Measurements from ENCODE around the gene PIAS1.
"Not testable (repeated sequence)": the region's sequence is repeated elsewhere in the genome, so short reads cannot be mapped to it uniquely, and the experiment has no call there.

The PIAS1 gene

DNA sequence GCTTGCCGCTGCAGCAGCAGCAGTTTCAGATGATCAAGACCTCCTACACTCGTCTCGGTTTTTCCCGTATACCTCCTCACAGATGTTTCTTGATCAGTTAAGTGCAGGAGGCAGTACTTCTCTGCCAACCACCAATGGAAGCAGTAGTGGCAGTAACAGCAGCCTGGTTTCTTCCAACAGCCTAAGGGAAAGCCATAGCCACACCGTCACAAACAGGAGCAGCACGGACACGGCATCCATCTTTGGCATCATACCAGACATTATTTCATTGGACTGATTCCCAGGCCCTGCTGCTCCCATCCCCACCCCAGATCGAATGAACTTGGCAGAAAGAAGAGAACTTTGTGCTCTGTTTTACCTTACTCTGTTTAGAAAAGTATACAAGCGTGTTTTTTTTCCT is 133.4 kb downstream of the PIAS1 start:
- peak; percentile 97 for DNase-seq

DNA sequence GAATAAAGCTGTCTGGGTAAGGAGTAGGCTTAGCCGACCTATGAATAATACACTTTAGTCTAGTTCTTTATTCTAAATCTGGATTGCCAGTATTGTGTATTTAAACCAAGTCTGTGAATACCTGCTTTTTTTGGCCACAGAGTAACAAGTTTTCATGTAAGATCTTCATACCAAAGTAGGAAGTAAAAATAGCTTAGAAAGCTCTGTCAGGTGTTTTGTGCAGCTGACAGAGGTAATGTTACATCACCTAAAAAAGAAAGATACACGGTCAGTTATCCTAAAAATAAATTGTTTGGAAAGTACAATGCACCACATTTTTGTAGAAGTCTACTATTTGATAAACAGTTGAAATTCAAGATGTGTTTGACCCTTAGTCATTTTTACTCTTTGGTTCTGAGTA is 134.5 kb downstream of the PIAS1 start:
- DNase-seq = no peak

DNA sequence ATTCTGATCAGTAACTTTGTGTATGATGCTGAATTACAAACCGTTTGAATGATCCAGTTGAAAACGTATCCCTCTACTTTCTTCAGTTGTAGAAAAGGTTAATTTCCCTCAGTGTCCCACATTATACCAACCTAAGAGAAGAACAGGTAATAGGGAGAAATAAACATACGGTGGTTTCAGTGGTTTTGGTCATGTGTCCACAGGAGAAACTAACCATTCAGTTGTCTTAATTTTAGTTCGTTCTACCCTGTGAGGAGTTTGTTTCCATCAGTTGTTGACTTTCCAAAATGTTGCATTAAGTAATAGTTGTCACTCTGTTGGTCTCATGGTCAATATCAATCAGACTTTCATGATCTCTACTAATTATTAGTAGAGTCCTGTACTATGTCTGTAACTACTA is 135.9 kb downstream of the PIAS1 start:
- no peak for DNase-seq

DNA sequence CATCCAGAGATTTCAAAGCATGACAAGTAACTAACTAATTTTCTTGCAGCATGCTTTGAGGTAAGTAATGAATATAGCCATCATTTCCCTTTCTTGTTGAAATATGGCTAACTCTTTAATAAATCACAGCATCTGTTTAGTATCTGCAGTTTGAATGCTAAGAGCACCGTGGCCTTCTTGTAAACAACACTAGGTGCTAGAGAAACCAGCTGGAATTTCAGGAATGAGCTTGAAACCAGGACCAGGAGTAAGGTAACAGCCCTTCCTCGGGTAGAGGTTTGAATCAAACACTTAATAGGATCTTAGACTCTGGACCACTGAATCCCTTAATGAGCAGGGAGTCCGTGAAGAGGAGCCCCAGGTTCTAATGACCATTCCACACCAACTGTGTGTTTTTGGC is 137.4 kb downstream of the PIAS1 start:
- no peak for DNase-seq

DNA sequence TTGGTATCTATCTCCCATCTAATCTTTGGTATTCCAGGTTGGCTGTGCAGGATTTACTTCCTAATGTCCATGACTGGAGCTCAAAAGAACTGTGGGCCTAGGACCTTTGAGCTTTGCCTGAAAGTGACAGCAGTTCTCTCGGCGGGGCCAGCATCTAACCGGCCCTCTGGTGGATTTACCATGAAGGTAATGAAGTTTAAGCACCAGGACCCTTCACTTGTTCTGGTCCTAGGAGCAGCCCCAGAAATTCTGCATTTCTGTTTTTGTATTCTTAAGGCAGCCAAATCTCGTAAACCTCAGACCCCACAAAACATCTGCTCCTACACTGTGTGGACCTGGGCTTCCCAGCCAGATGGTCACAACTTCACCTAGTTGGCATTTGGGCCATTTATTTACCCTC is 138.0 kb downstream of the PIAS1 start:
- no peak for DNase-seq

DNA sequence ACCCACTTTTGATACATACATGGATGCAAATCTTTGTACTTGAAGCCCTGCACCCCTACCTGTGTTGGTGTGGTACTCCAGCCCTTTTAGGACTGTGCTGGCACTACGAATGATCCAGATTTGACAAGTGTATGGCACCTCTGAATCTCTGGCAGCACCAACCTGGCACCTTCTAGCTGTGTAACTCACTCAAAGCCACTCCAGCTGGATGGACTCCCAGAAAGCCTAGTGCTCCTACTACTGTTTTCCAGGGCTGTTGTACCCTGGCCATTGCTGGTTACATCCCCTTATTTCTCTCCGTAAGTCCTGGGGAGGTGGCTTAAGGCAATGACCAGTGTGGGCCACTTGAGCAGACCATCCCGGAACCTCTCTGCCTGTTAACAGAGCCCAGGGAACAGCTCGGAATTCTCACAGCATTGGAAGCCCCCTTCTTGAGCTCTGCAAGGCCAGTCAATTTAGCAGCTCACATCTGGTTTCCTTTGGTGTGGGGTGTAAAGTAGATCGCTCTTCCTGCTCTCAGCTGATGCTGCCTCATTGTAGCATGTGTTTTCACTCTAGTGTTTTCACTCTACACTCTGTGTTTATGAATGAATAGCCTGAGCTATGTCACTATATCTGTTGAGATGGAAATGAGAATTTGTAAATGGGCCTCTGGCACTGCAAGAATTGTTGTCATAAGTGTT is 138.8 kb downstream of the PIAS1 start:
- no peak for DNase-seq

DNA sequence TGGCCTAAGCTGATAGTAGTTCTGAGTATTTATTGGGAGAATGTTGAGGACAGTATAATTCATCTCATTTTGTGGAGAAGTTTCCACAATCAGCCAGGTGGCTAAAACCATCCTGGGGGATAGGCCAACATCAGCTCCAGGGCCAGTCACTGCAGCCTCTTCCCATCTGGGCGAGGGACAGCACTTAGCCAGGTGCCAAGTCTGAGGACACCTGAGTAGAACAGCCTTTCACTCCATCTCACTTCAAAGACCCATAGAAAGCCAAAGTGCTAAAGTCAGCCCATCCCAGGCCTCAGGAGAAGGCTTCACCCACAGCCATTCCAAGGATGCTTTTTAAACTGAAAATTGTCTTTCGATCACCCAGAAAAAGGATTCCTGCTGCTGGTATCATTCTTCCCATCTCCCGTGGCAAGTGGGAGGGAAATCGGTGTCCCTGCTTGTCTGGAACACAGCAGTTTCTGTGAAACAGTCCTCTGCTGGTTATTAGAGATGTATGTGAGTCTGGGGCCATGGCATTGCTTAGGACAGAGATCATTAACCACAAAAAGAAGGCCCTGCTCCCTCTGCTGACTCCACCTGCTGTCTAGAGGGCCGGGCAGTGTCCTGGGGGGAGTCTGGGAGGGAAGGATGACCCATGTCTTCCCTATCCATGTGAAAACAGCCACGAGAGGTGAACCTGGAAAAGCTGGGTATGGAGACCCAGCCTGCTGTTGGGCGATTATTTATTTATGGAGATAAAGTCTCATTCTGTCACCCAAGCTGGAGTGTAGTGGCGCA is 141.4 kb downstream of the PIAS1 start:
- DNase-seq = no peak

DNA sequence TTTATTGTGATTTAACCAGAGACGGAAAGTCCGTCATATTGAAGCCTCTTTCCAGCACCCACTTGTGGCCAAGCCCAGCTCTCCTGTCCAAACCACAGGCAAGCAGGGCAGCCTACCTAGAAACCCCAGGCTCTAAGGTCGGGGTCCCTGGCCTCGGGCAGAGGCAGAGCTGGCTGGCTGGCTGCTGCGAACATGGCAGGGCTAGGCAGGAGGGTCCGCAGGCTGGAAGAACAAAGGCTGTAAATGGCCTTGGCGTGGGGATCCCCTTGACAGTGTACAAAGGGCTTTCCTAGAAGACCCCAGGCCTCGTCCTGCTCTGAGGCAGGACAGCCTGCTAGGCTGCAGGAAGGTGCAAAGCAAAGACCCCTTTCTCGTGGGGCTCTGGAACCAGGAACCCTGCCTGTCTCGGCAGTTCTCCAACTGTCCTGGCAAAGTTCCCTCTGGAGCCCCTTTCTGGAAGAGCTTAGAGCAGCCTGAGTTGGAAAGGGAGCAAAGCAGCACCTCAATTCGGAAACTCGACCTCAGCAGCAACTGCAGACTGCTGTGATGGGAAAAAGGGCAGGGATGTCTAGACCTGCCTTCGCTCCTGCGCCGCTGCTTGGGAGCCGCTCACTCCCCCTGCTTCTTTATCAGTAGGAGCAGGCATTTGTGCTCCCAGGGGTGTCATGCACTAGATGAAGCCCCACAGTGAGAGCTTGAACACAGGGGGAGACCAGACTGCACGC is 142.5 kb downstream of the PIAS1 start:
- no peak for DNase-seq

DNA sequence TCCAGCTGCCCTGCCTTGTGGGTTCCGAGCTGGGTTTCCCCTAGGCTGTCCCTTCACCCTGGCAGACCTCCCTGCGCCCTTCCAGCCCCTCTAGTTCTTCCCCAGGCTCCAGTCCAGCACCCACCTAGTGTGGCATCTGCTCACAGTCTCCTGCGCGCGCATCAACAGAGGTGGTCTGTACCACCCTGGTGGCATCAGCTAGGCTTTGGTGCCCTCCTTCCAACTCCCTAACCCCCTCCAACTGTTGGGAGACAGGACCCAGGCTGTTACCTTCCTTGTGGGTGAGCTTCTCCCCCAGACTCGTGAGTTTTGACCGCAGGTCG is 143.0 kb downstream of the PIAS1 start:
- DNase-seq = no peak

DNA sequence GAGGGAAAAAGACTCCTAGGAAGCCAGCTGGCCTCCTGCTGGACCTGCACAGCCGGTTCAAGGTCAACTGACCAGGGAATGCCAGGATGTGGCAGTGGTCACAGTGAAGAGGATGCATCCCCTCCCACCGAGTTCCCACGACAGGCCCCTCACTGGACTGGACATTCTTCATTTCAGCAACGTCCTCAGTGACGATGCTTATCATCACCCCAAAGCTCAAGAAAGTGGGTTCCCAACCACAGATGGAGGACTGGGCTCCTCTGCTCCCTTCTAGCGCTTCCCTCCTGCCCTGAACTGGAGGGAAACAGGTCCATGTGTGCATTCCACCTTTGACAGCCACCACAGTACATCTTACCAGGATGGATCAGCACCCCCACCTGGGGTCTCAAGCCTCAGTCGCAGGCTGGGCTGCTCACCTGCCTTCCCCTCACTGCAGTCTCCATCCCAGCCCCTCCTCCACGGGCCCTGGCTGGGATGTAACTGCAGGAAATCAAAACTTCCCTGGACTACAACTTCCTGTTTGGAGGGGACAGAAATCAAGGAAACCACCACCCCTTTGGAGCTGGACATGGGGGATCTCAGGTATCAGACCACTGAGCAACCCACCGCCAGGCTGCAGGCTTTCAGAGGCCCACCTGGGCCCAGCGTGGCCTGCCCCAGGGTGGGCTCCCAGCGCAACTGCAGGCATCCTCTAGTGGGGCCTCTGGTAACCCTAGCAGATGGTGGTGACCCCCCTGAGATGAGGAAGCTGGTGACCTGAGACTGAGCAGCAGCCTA is 143.7 kb downstream of the PIAS1 start:
- no peak for DNase-seq

DNA sequence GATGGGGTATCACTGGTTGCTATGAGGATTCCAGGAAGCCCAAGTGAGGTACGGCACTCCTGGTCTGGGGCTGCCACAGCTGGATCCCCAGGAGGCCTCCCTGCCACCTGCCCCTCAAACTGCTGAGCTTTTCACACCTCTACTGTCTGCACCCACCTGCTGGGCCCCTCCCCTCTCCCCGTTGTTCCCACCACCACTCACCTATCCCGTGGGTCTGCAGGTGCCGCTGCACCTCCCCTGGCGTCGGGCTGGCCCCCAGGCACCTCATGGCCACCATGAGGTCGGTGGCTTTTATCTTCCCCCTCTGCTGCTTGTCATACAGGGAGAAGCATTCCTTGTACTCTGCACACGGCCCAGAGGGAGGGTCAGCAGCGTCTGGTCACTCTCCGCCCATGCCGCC is 145.2 kb downstream of the PIAS1 start:
- DNase-seq = no peak

DNA sequence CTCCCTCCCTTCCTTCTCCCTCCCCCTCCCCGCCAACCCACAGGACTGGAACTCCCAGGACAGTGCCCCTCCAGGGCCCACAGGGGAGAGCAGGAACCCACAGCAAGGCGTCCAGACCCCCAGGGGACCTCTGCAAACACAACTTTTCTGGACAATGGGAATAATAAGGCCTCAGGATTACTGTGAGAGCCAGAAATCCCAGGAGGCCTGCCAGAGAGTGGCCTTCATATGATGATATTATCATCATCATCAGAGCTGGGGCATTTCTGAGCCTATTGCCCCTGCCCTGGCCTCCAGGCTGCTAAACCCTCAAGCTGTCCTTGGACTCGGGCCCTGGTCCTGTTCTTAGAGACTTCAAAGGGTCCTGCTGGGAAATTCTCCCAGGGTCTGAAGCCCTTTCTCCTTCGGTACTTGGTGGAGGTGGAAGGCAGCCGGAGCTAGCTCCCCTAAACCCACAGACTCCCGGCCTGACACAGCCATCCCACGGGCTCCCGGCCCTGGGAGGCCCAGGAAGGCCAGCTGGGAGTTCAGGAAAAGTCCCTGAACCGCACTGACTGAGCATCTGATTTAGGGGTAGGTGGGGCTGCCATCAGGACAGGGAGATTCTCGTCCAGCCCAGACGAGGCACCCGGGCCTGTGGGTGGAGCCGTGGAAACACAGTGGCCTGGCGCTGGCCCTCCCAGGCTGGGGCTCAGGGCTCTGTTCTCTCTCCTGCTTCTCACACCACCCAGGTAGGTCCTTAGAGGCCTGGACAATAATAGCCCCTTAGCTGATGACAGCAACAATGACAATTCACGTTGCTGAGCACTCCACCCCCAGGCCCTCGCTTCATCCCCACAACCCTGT is 146.1 kb downstream of the PIAS1 start:
- DNase-seq = no peak

DNA sequence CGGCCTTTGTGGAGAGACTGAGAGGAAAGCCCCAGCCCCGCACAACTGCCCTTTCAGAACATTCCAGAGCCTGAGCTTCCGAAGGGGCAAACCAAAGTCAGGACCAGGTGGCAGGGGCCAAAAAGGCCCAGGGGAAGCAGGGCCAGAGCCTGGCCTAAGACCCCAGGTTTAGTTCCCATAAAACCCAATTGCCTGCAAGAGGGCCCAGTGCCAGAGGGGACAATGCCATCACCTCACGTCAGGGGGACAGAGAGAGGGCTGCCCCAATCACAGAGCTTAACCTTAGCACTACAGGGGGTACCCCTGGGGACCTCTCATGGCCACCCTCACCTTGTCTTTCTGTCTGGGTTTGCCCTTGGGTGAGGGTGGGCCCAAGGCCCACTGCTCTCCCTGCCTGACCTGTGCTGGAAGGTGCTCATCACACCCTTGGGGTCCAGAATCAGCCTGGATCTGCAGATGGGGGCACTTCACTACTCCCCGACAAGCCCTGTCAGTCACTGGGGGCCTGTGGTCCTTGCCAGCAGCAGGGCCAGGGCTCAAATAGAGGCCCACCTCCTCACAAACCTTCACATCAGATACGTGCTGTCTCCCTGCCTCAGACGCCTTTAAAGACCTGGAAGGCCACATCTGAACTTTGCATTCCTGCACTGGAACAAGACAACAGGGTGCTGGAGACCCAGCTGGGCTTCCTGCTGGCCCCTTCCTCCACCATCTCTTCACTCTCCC is 147.2 kb downstream of the PIAS1 start:
- DNase-seq = no peak

DNA sequence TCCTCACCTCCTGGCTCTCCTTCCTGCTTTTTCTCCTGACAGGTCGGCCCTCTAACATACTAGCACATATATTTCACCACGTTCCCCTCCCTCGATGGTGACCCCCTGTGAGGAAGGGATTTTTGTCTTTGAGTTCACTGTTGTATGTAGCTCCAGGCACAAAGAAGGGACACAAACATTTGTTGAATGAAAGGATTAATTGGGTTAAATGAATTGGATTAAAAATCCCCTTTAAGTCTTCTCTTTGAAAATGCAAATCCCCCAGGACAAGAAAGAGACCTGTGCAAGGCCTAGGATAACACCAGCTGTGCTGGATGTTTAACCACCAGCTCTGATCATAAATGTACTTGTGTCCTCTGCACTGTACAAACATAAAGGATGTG is 147.8 kb downstream of the PIAS1 start:
- no peak for DNase-seq

DNA sequence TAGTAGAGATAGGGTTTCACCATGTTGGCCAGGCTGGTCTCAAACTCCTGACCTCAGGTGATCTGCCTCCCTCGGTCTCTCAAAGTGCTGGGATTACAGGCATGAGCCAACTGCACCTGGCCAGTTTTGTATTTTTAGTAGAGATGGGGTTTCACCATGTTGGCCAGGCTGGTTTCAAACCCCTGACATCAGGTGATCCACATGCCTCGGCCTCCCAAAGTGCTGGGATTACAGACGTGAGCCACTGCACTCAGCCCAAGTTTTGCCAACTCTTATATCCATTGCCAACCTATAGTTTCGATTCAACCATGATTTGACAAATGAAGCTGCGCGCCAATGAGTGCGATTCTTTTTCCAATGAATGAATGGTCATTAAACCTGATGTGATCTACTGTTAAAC is 148.9 kb downstream of the PIAS1 start:
- not testable (repeated sequence) for DNase-seq

DNA sequence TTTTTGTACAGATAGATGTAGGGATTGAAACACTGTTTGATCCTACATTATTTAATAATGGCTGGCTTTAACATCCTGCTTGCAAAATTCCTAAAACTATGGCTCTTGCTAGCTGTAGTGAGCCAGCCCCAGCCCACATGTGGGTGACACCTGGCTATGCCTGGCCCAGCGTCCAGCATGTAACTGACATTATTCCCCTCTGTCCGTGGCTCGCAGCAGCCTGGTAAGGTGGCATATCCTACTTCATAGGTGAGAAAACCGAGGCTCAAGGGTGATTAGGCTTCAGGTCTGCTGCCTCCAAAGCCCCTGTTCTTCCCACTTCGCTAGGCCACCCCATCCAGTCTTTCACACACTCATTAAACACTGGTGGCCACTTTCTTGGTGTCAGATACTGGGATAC is 149.4 kb downstream of the PIAS1 start:
- DNase-seq = no peak

DNA sequence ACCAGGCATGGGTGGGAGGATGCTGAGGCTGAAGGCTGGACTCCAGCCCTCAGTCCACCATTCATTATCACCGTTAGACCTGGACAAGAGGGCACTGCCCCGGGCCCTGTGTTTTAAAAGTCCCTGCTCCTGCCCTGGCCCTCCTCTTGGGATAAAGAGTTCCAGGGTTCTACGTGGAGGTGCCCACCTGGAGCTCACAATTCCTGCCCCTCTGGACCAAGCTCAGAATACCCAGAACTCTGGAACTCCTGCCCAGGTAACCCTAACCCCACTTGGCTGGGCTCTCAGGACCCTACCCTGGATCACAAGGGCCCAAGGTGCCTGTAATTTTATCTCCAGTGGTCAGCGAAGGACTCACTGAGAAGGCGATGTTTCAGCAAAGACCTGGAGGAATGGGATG is 149.8 kb downstream of the PIAS1 start:
- DNase-seq = no peak

DNA sequence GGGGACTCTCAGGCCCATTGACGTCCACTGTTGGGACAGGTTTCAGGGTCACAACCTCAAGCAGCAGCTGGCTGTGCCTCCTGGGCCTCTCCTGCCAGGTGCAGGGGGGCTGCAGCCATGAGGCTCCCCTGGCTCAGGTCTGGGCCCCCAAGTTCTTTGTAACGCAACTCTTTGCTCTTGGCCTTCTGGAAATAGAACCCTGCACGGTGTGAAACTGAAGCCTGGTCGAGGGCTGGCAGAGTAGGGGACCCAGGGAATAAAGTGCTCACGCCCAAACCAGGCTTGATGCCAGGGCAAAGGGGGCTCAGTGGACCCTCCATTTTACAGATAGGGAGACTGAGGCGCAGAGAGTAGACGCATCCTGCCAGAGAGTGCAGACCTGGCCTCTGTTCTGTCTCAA is 150.2 kb downstream of the PIAS1 start:
- no peak for DNase-seq

DNA sequence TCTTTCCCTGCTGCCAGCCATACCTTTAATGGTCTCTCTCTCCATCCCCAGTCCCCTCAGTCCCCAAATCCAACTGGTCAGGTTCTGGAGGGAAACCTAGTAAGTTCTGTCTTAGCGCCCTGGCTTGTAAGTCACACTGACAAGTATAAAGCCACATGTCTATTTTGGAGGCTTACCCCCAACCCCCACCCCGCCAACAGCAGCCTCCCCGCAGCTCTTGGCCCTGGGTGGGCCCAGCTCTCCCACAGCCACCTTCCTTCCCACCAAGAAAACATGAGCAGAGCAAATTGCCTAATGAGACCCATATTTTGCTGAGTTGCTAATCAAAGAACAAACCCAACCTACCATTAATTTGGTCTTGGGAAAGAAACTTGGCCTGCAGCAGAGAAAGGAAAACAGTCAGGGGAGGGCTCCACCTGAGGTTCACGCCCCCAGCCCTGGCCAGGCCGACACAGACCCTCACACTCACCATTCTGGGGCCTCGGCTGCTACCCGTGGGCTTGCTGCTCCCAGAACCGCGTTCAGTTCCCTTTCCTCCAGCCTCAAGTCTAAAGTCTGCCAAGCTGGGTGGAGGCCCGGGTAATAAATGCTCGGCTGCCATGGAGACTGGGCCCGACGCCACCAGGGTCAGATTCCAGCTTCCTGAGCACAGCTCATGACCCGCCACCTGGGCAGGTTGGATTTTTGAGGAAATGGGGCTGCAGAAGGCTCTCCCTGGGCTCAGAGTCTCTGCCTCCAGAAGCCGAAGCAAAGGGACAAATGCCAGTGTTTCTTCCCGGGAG is 150.9 kb downstream of the PIAS1 start, which contains the start of gene CALML4:
Gene CALML4 (minus strand): TSS at position 557 of the 782 bp plus-strand sequence. CDS start 85 bp downstream, at position 472.
- DNase-seq = peak; percentile 68

DNA sequence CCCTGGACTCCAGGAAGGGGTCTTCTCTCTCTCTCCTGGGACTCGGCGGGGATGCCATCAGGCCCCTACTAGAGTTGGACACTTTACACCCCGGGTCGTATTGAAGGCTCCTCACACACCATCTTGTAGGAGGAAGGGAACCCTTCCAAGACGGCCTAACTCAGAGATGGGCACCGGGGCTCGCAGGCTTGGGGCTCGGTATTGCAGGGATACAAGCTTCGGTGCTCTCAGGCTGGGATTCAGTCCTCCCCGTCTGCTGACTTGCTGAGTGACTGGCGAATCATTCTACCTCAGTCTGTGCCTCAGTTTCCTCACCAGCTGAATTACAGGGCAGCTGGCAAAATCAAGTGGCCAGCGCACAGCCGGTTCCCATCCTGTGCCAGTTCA is 151.4 kb downstream of the PIAS1 start:
- DNase-seq = no peak
